ENCODE measurements around the gene AXIN1. TPM values are rescaled to one million over a fixed set of nuclear protein-coding genes. Genes with fewer than 3 reads are reported as not detected.

AXIN1 gene
- total and polyA plus RNA-seq, 9 of the 15 experiments (the other 6 are each of a cell fraction or from before 2014, with no cell fraction given), result 0.42 to 58.0 (median 25.9) TPM

GRCh38 chr16:401468-402348, 49.2 kb upstream of the AXIN1 start, which contains the start of gene DECR2 (continued):
- no peak for TF ChIP-seq ZNF77 (CRISPR knock-in tag; IDR thresholded peaks at IDR 0.05)
- no peak for TF ChIP-seq RREB1 (CRISPR knock-in tag; IDR thresholded peaks at IDR 0.05)
- no peak for TF ChIP-seq ZBTB49 (CRISPR knock-in tag; IDR thresholded peaks at IDR 0.05; ENCODE audit: borderline replicate concordance)
- TF ChIP-seq MITF (IDR thresholded peaks at IDR 0.05), result no peak
- TF ChIP-seq RBM14 (IDR thresholded peaks at IDR 0.05; ENCODE audit: borderline replicate concordance, insufficient read depth, low read depth, low read length), result no peak
- TF ChIP-seq PKNOX1 (IDR thresholded peaks at IDR 0.05), result no peak
- peak; percentile 78 for TF ChIP-seq BCOR (IDR thresholded peaks at IDR 0.05)
- TF ChIP-seq FUS (optimal IDR thresholded peaks at IDR 0.05; ENCODE audit: low read depth, low read length), result peak; percentile 70
- 0 out of 2 replicates have a peak, but pooled peaks have one; percentile 60 for TF ChIP-seq ZNF780A (CRISPR knock-in tag; IDR thresholded peaks at IDR 0.05)
- TF ChIP-seq CAMTA2 (CRISPR knock-in tag; conservative IDR thresholded peaks at IDR 0.05), result 0 out of 2 replicates have a peak, but pooled peaks have one; percentile 32
- no peak; the same call in 1 of the 2 replicates for TF ChIP-seq HCFC1 (IDR thresholded peaks at IDR 0.05; ENCODE audit: low read depth, low read length)
- no peak for TF ChIP-seq SFPQ (IDR thresholded peaks at IDR 0.05; ENCODE audit: low read depth, low read length)

Measured in K562 (cell line).